Epithelial cell of proximal tubule (primary cell): ENCODE results near the gene MGAT5. TPM values are rescaled to one million over a fixed set of nuclear protein-coding genes. Genes with fewer than 3 reads are reported as not detected.

Source experiments
- DNase-seq: peaks from one replicate; pipeline ENCODE4 v3.0.0-alpha.2; 2011; ENCODE audit warnings: low read depth
- H3K4me3 ChIP-seq: 2 replicates; pipeline ENCODE4 v1.5.1; 2011; ENCODE audit warnings: low read depth, mild to moderate bottlenecking, low read length
- CTCF ChIP-seq: conservative IDR thresholded peaks from 2 replicates; pipeline ENCODE4 v1.5.1; 2012; ENCODE audit warnings: low read depth, mild to moderate bottlenecking, low read length
- total RNA-seq: library from RNA; depleted of rRNA; stranded (reverse); fragments of >200 nt; gene quantifications from 2 replicates; pipeline ENCODE4 v1.2.3, GENCODE V29; 2015

MGAT5 gene
- total RNA-seq, 1 donor from 2014 or later, result 34.0 TPM

GRCh38 chr2:134416637-134417036, 162.8 kb downstream of the MGAT5 start:
- H3K4me3 ChIP-seq, result no peak overlapping the region
- no peak for TF ChIP-seq CTCF
- no peak for DNase-seq

- no peak for DNase-seq
- no peak for TF ChIP-seq CTCF
- H3K4me3 ChIP-seq, result no peak overlapping the region
Observed at GRCh38 chr2:134417968-134418582, 164.2 kb downstream of the MGAT5 start.

- no peak for TF ChIP-seq CTCF
- DNase-seq, result no peak
- no peak overlapping the region for H3K4me3 ChIP-seq
Observed at GRCh38 chr2:134420259-134420658, 166.4 kb downstream of the MGAT5 start.

- TF ChIP-seq CTCF, result no peak
- no peak for DNase-seq
Observed at GRCh38 chr2:134420920-134421319, 167.0 kb downstream of the MGAT5 start.

GRCh38 chr2:134421556-134422328, 167.9 kb downstream of the MGAT5 start:
- no peak for DNase-seq
- no peak overlapping the region for H3K4me3 ChIP-seq
- no peak for TF ChIP-seq CTCF

More at GRCh38 chr2:134420920-134421319, 167.0 kb downstream of the MGAT5 start:
- no peak overlapping the region for H3K4me3 ChIP-seq

- no peak for TF ChIP-seq CTCF
- no peak for DNase-seq
- no peak overlapping the region for H3K4me3 ChIP-seq
Observed at GRCh38 chr2:134425724-134426496, 172.0 kb downstream of the MGAT5 start.
